GM12878 (cell line): Measurements from ENCODE around the gene SOX5. TPM values are rescaled to one million over a fixed set of nuclear protein-coding genes. Genes with fewer than 3 reads are reported as not detected.

Source experiments
- ATAC-seq: fragments of 200-7000 bp; cut with Tn5 transposase; 3 replicates; pipeline ENCODE4 v1.9.1; 2020; ENCODE audit warnings: mild to moderate bottlenecking, moderate library complexity
- BruUV-seq: library from RNA; stranded (reverse); fragments of 400-500 nt; replicated peaks from 2 replicates; lab custom pipeline; 2021; lab: Mats Ljungman, UMichigan
- CTCF ChIA-PET: fragments of 300-600 bp; sonication (Branson Sonifier 250); formaldehyde crosslinking; extraction: SDS; loops from one replicate; lab custom pipeline; 2021; ENCODE audit warnings: inconsistent platforms; lab: Yijun Ruan, JAX
- POLR2A ChIA-PET: fragments of 350-600 bp; formaldehyde crosslinking; extraction: SDS; loops from one replicate; lab custom pipeline; 2021; ENCODE audit warnings: inconsistent platforms; lab: Charles Lee
- RAD21 ChIA-PET: fragments of 300-600 bp; sonication (Branson Sonifier 250); formaldehyde crosslinking; loops from one replicate; lab custom pipeline; 2023; ENCODE audit warnings: antibody characterized with exemption; ENCODE audit not compliant: unreplicated experiment; lab: Charles Lee
- SMC1A ChIA-PET: fragments of 300-600 bp; sonication (Branson Sonifier 250); formaldehyde crosslinking; loops from one replicate; lab custom pipeline; 2023; ENCODE audit not compliant: unreplicated experiment, uncharacterized antibody; lab: Charles Lee
- DNase-seq: peaks from one replicate; pipeline ENCODE4 v3.0.0-alpha.2; 2011; ENCODE audit warnings: low read depth, low spot score
- FAIRE-seq: peaks from 3 replicates; lab custom pipeline; 2011; peaks lifted over from hg19 to GRCh38; lab: Jason Lieb, UNC
- H2AFZ ChIP-seq: 2 replicates; pipeline ENCODE4 v1.6.0; 2011; ENCODE audit warnings: low read depth, low read length, control low read depth; ENCODE audit not compliant: control insufficient read depth
- H3K27ac ChIP-seq: 2 replicates; pipeline ENCODE4 v1.5.1; 2011; ENCODE audit warnings: control low read depth; ENCODE audit not compliant: control insufficient read depth, insufficient read depth
- H3K27me3 ChIP-seq, 2 experiments: replicated peaks in 1 of 2; 2 replicates each; pipeline versions ENCODE4 v1.6.0 to v1.6.1; 2011; ENCODE audit warnings: low read length in 1 of 2; ENCODE audit not compliant: control insufficient read depth in 2 of 2, insufficient read depth in 2 of 2
- H3K36me3 ChIP-seq, 2 experiments: 2 replicates each; pipeline ENCODE4 v1.5.1; 2011; ENCODE audit warnings: low read length in 1 of 2; ENCODE audit not compliant: control insufficient read depth in 2 of 2, insufficient read depth in 2 of 2
- H3K4me1 ChIP-seq: 2 replicates; pipeline ENCODE4 v1.6.1; 2011; ENCODE audit warnings: mild to moderate bottlenecking, low read length, moderate library complexity, mixed read lengths; ENCODE audit not compliant: control insufficient read depth, insufficient read depth
- H3K4me2 ChIP-seq: 2 replicates; pipeline ENCODE4 v1.6.0; 2011; ENCODE audit warnings: control low read depth; ENCODE audit not compliant: control insufficient read depth, insufficient read depth
- H3K4me3 ChIP-seq: fragments of 200-600 bp; sonication (generic); 2 replicates; pipeline ENCODE4 v1.5.1; 2016
- H3K79me2 ChIP-seq: 2 replicates; pipeline ENCODE4 v1.6.0; 2011; ENCODE audit warnings: low read length; ENCODE audit not compliant: control insufficient read depth, insufficient read depth
- H3K9ac ChIP-seq: 2 replicates; pipeline ENCODE4 v1.8.0; 2011; ENCODE audit warnings: low read length, control low read depth, mixed read lengths; ENCODE audit not compliant: control insufficient read depth, insufficient read depth
- H3K9me3 ChIP-seq: replicated peaks from 3 replicates; pipeline ENCODE4 v1.5.1; 2011; ENCODE audit warnings: mild to moderate bottlenecking, low read length; ENCODE audit not compliant: control insufficient read depth, insufficient read depth
- H4K20me1 ChIP-seq: 2 replicates; pipeline ENCODE4 v1.6.0; 2011; ENCODE audit not compliant: control insufficient read depth, insufficient read depth
- EED ChIP-seq: sonication (generic); IDR thresholded peaks from 2 replicates; pipeline ENCODE4 v1.6.1; 2016; ENCODE audit warnings: antibody characterized with exemption, low read depth
- EGR1 ChIP-seq, 2 experiments: IDR thresholded peaks; 1 replicate in 1 of 2; 2 replicates in 1 of 2; pipeline ENCODE4 v1.6.1; 2011 to 2012; ENCODE audit warnings: low read depth in 2 of 2, low read length in 2 of 2, borderline replicate concordance in 1 of 2, mild to moderate bottlenecking in 1 of 2, moderate library complexity in 1 of 2
- MXI1 ChIP-seq: fragments of 150-350 bp; IDR thresholded peaks from 2 replicates; pipeline ENCODE4 v1.6.1; 2011; ENCODE audit warnings: low read depth, mild to moderate bottlenecking, inconsistent platforms, low read length, improper control_type of control experiment
- POLR2A ChIP-seq: IDR thresholded peaks from 2 replicates; pipeline ENCODE4 v1.6.1; 2011; ENCODE audit warnings: low read depth, mild to moderate bottlenecking, low read length
- SMAD1 ChIP-seq: fragments of 450-650 bp; IDR thresholded peaks from 2 replicates; pipeline ENCODE4 v1.6.1; 2018; ENCODE audit warnings: mild to moderate bottlenecking, low read depth; ENCODE audit not compliant: partially characterized antibody
- TAF1 ChIP-seq: IDR thresholded peaks from 2 replicates; pipeline ENCODE4 v1.6.1; 2011; ENCODE audit warnings: mild to moderate bottlenecking, low read depth, low read length, borderline replicate concordance
- WGBS: methylation state at CpG from one replicate; pipeline ENCODE4 v1.1.6; 2016; ENCODE audit warnings: low lambda C conversion rate; ENCODE audit not compliant: insufficient replicate concordance, insufficient coverage; ENCODE audit errors: missing lambda C conversion rate; 5-methylcytosine and 5-hydroxymethylcytosine counted together
- in situ Hi-C: fragments of 300-500 bp; cut with MboI; formaldehyde crosslinking; loops from 9 replicates; pipeline ENCODE4 v1.14.3; 2018; ENCODE audit warnings: mixed read lengths
- intact Hi-C: fragments of 100-400 bp; cut with micrococcal nuclease; formaldehyde crosslinking; loops from one replicate; pipeline ENCODE4 v1.14.2; 2022; ENCODE audit not compliant: unreplicated experiment
- polyA plus RNA-seq, 11 experiments: library from polyadenylated mRNA; depleted of rRNA in 4 of 11; unstranded in 6 of 11; stranded (reverse) in 5 of 11; fragments of >200 nt; fragmentation: Nextera tagmentation in 4 of 11; fragmentation: Illumina TruSeq in 1 of 11; extraction: Ambion mirVana in 4 of 11; extraction: Trizol in 1 of 11; gene quantifications; 1 replicate in 1 of 11; 2 replicates in 10 of 11; pipeline versions ENCODE4 v1.2.1 to v1.2.3, GENCODE V29; 2011 to 2016; ENCODE audit warnings: inconsistent platforms in 2 of 11, missing spikeins in 2 of 11, low read depth in 1 of 11
- total RNA-seq, 4 experiments: library from RNA; depleted of rRNA in 3 of 4; stranded (reverse); fragments of >200 nt in 3 of 4; fragmentation: Illumina TruSeq in 1 of 4; extraction: Trizol in 1 of 4; gene quantifications; 2 replicates each; pipeline versions ENCODE4 v1.2.1 to v1.2.3, GENCODE V29; 2013 to 2021
- TF ChIP-seq, protein P1 (sequence below): IDR thresholded peaks from 2 replicates; pipeline ENCODE4 v1.6.1; 2011; ENCODE audit warnings: low read depth, low read length, improper control_type of control experiment, borderline replicate concordance
- TF ChIP-seq, protein P2 (sequence below): fragments of 450-650 bp; IDR thresholded peaks from 2 replicates; pipeline ENCODE4 v1.6.1; 2016; ENCODE audit warnings: mild to moderate bottlenecking, moderate library complexity, borderline replicate concordance
- TF ChIP-seq, protein P3 (sequence below): IDR thresholded peaks from 2 replicates; pipeline ENCODE4 v1.6.1; 2012; ENCODE audit warnings: low read depth, low read length, improper control_type of control experiment
- TF ChIP-seq, protein P4 (sequence below): IDR thresholded peaks from 2 replicates; pipeline ENCODE4 v1.6.1; 2012; ENCODE audit warnings: mild to moderate bottlenecking, low read depth, low read length

The SOX5 gene
- total and polyA plus RNA-seq, 10 of the 15 experiments (the other 5 are each of a cell fraction or from before 2014, with no cell fraction given) = 0.08 to 1.0 (median 0.24) TPM

DNA sequence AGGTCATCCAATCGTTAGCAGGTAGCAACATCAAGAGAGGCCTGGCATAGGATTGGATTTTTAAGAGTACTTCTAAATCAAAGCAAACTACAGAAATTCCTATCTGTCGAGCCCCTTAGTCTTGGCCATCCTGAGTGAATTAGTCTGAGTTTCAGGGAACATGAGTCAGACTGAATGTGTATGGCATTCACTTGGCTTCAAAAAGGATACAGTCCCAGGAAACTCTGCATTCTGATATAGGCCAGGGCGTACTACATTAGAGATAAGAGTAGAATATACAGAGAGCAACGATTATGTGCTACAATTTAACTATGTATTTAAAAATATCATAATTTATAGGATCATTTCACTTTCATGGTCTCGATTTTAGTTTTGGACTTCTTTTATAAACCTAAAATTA, 242.2 kb downstream of the SOX5 start (continued):
- TF ChIP-seq, protein P1, sequence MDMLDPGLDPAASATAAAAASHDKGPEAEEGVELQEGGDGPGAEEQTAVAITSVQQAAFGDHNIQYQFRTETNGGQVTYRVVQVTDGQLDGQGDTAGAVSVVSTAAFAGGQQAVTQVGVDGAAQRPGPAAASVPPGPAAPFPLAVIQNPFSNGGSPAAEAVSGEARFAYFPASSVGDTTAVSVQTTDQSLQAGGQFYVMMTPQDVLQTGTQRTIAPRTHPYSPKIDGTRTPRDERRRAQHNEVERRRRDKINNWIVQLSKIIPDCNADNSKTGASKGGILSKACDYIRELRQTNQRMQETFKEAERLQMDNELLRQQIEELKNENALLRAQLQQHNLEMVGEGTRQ = no peak
- no peak for TF ChIP-seq MXI1

DNA sequence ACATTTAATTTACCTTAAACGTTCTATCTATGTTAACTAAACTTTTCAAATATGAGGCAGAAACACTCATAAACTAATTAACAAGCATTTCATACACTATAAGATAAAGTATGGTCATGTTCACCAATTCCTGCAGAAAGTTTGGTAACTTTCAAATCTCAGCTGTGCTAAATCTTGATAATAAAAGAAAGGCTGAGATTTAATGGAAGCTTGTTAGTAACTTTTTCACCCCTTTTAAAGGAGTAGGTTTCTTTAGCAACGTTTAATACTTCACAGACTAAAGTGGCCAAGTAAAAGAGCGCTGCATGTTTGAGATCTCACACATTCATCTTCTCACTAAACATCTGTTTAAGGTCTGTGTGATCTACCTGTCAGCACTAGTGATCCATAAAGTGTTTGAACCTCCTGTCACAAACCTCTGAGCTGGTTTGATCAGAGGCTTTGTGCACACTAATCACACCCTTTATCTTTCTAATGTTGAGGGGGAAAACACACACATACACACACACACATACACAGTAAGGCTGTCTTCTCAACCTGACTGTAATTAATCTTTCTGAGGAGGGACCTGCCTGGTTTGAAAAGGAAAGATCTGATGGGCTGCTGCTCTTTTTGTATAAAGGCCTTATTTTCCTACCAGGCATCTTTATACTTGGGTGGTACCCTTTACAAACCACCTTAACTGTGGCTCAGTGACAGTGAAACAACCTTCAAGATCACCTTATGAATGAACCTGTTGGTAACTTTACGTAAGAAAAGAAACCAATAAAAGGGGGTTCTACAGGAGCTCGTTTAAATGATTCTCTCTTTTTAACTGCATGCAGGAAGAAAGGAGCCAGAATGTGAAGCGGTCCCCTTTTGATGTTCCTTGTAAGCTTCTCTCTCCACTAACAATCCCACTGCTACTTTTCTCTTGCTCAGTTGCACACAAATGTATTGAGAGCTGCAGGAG, 244.2 kb downstream of the SOX5 start:
- no peak for FAIRE-seq
- Histone ChIP-seq H3K4me3 (no peak overlapping the region), H4K20me1 (no peaks in the 10 kb centered on the region), H3K79me2 (no peaks in the 10 kb centered on the region), H3K9ac (no peak overlapping the region), H3K4me1 (no peaks in the 10 kb centered on the region), H3K36me3 (no peaks in the 10 kb centered on the region), H3K27me3 (no peaks in the 10 kb centered on the region), H3K9me3 (no peaks in the 10 kb centered on the region), H2AFZ (no peak overlapping the region), H3K4me2 (no peak overlapping the region), H3K27ac (no peak overlapping the region)
- POLR2A ChIA-PET = interaction anchor here (0.6 kb wide), 1 partner anchor 1930 kb away, joined by 3 read pairs; no protein-coding TSS in a partner anchor
- CTCF ChIA-PET = interaction anchor here (1.0 kb wide), 1 partner anchor 11 kb away, joined by 3 read pairs; no protein-coding TSS in a partner anchor
- BruUV-seq = no TSS peak
- intact Hi-C loops = no loop called here
- no peak for ATAC-seq
- RAD21 ChIA-PET = no interaction called here
- in situ Hi-C loops = no loop called here
- SMC1A ChIA-PET = interaction anchor here (1.5 kb wide), 1 partner anchor 16 kb away, joined by 3 read pairs; no protein-coding TSS in a partner anchor
- no peak for DNase-seq
- 29% methylated on average over 6 of the region's 6 CpGs for WGBS
- TF ChIP-seq SMAD1 (no peak), TAF1 (no peak), EED (no peak), EGR1 (IDR thresholded peaks at IDR 0.05; ENCODE audit: borderline replicate concordance in 1 of 2, low read depth in 2 of 2, low read length in 2 of 2) (no peak), POLR2A (no peak)
- TF ChIP-seq, protein P2, sequence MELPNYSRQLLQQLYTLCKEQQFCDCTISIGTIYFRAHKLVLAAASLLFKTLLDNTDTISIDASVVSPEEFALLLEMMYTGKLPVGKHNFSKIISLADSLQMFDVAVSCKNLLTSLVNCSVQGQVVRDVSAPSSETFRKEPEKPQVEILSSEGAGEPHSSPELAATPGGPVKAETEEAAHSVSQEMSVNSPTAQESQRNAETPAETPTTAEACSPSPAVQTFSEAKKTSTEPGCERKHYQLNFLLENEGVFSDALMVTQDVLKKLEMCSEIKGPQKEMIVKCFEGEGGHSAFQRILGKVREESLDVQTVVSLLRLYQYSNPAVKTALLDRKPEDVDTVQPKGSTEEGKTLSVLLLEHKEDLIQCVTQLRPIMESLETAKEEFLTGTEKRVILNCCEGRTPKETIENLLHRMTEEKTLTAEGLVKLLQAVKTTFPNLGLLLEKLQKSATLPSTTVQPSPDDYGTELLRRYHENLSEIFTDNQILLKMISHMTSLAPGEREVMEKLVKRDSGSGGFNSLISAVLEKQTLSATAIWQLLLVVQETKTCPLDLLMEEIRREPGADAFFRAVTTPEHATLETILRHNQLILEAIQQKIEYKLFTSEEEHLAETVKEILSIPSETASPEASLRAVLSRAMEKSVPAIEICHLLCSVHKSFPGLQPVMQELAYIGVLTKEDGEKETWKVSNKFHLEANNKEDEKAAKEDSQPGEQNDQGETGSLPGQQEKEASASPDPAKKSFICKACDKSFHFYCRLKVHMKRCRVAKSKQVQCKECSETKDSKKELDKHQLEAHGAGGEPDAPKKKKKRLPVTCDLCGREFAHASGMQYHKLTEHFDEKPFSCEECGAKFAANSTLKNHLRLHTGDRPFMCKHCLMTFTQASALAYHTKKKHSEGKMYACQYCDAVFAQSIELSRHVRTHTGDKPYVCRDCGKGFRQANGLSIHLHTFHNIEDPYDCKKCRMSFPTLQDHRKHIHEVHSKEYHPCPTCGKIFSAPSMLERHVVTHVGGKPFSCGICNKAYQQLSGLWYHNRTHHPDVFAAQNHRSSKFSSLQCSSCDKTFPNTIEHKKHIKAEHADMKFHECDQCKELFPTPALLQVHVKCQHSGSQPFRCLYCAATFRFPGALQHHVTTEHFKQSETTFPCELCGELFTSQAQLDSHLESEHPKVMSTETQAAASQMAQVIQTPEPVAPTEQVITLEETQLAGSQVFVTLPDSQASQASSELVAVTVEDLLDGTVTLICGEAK = no peak
- TF ChIP-seq, protein P3, sequence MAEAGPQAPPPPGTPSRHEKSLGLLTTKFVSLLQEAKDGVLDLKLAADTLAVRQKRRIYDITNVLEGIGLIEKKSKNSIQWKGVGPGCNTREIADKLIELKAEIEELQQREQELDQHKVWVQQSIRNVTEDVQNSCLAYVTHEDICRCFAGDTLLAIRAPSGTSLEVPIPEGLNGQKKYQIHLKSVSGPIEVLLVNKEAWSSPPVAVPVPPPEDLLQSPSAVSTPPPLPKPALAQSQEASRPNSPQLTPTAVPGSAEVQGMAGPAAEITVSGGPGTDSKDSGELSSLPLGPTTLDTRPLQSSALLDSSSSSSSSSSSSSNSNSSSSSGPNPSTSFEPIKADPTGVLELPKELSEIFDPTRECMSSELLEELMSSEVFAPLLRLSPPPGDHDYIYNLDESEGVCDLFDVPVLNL = no peak
- TF ChIP-seq, protein P4, sequence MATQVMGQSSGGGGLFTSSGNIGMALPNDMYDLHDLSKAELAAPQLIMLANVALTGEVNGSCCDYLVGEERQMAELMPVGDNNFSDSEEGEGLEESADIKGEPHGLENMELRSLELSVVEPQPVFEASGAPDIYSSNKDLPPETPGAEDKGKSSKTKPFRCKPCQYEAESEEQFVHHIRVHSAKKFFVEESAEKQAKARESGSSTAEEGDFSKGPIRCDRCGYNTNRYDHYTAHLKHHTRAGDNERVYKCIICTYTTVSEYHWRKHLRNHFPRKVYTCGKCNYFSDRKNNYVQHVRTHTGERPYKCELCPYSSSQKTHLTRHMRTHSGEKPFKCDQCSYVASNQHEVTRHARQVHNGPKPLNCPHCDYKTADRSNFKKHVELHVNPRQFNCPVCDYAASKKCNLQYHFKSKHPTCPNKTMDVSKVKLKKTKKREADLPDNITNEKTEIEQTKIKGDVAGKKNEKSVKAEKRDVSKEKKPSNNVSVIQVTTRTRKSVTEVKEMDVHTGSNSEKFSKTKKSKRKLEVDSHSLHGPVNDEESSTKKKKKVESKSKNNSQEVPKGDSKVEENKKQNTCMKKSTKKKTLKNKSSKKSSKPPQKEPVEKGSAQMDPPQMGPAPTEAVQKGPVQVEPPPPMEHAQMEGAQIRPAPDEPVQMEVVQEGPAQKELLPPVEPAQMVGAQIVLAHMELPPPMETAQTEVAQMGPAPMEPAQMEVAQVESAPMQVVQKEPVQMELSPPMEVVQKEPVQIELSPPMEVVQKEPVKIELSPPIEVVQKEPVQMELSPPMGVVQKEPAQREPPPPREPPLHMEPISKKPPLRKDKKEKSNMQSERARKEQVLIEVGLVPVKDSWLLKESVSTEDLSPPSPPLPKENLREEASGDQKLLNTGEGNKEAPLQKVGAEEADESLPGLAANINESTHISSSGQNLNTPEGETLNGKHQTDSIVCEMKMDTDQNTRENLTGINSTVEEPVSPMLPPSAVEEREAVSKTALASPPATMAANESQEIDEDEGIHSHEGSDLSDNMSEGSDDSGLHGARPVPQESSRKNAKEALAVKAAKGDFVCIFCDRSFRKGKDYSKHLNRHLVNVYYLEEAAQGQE = no peak
